Left hindlimb (tissue), 1 donor: ENCODE data around the gene EIF3B.
A peak's percentile ranks its signal among the peaks of the same experiment; 100 is the strongest.
"Not testable (repeated sequence)": the region's sequence is repeated elsewhere in the genome, so short reads cannot be mapped to it uniquely, and the experiment has no call there.

Source experiments
- DNase-seq: peaks from one replicate; pipeline ENCODE4 v3.0.0-alpha.2; 2018

The EIF3B gene

GRCh38 chr7:2403718-2404648 is 49.4 kb downstream of the EIF3B start:
- peak; percentile 61 for DNase-seq

GRCh38 chr7:2404714-2405119 is 50.1 kb downstream of the EIF3B start:
- no peak for DNase-seq

DNA sequence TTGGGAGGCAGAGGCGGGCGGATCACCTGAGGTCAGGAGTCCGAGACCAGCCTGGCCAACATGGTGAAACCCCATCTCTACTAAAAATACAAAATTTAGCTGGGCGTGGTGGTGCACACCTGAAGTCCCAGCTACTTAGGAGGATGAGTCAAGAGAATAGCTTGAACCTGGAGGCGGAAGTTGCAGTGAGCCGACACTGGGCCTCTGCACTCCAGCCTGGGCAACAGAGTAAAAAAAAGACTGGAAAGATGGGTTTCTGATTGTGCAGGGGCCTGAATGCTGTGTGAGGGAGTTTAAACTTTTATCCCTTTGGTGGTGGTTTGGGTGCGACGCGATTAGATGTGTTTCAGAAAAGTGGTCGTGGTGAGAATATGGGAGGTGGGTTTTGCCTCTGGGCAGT is 50.6 kb downstream of the EIF3B start:
- no peak for DNase-seq

DNA sequence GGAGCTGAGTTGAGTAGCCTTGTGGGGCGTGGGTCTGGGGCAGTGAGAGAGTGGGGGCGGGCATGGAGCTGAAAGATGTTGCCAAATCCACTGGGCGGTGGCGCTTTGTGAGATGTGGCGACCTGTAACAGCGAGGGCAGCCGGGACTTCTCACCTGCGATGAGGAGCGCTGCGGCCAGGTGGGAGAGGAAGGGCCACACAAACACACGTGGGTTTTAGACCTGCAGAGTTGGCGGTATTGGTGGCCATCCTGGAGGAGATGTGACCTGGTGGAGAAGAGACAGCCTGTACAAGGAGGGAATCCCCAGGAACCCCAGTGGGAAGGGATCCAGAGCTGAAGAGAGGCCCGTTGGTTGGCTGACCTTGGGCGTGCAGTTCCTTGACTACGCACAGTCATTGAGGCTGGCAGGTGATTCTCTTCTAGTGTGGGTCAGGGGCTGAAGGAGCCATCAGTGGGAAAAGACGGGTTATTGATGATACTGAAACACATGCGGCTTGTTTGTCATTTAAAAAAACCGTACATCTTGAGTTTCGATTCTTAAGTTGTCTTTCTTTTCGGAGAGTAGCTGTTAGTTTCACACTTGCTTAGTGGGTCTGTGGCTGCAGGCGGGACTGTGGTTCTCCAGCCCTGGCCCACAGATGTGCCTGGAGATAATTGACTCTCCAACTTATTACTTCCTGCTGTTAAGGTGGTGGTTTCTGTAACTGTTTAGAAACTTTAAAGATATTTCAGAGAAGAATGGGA is 51.1 kb downstream of the EIF3B start:
- DNase-seq = no peak

GRCh38 chr7:2409745-2410414 is 55.3 kb downstream of the EIF3B start:
- no peak for DNase-seq

DNA sequence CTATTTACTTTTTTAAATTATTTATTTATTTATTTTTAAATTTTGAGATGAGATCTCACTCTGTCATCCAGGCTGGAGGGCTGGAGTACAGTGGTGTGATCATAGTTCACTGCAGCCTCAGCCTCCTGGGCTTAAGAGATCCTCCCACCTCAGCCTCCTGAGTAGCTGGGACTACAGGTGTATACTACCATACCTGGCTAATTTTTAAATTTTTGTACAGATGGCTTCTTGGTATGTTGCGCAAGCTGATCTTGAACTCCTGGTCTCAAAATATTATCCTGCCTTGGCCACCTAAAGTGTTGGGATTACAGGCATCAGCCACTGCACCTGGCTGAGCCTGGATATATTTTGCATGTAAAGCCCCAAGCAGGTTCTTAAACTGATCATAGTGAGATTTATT is 56.4 kb downstream of the EIF3B start:
- no peak for DNase-seq

- no peak for DNase-seq
Observed at GRCh38 chr7:2411815-2412586, 57.4 kb downstream of the EIF3B start.

- no peak for DNase-seq
Observed at GRCh38 chr7:2412587-2413201, 58.1 kb downstream of the EIF3B start.

DNA sequence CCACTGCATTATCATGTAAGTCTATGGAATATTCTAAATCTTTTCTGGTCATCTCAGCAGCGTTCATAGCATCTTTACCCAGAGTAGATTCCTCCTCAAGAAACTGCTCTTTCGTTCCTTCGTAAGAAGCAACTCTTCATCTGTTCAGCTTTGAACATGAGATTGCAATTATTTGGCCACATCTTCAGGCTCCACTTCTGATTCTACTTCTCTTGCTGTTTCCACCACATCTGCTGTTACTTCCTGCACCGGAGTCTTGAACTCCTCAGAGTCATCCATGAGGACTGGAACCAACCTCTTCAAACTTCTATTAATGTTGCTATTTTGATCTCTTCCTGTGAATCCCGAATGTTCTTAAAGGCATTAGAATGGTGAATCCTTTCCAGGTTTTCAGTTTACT is 61.4 kb downstream of the EIF3B start:
- DNase-seq = no peak

DNA sequence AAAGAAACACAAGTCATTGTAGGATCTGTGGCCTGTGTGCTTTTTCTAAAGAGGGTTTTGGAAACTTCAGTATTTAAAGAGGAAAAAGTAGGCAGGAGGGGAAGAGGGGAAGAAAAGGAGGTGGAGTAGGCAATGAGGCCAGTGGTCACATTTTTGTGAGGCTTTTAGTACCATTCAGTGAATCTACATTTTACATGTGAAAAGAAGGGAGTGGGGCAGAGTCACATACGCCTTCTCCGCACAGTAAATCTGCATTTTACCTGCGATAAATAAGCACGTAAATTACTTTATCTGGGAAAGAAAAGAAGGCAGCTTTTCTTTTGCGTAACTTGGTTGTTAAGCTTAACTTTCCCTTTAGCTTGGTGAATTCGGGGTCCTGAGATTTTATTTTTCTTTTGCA is 62.0 kb downstream of the EIF3B start:
- no peak for DNase-seq

DNA sequence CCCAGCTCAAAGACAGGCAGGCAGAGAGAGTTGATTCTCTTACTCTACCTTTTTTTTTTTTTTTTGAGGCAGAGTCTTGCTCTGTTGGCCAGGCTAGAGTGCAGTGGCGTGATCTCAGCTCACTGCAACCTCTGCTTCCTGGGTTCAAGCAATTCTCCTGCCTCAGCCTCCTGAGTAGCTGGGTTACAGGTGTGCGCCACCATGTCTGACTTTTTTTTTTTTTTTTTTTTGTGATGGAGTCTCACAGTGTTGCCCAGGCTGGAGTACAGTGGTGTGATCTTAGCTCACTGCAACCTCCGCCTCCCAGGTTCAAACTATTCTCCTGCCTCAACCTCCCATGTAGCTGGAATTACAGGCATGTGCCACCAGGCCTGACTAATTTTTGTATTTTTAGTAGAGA is 62.6 kb downstream of the EIF3B start:
- not testable (repeated sequence) for DNase-seq

GRCh38 chr7:2417981-2418481 is 63.4 kb downstream of the EIF3B start:
- DNase-seq = no peak

GRCh38 chr7:2420216-2420933 is 65.7 kb downstream of the EIF3B start:
- DNase-seq = no peak

GRCh38 chr7:2421943-2422310 is 67.3 kb downstream of the EIF3B start:
- DNase-seq = no peak

- no peak for DNase-seq
Observed at GRCh38 chr7:2425749-2426148, 71.1 kb downstream of the EIF3B start.
